Stimulated activated naive B cell treated with anti-CD40 and anti-IgM and Interleukin-4, amounts not matched to agents 10 μg/mL and 1 μg/mL and 100 μg/mL, for 72 hours (primary cell): ENCODE measurements around the gene WEE1.
"Not testable (repeated sequence)": the region's sequence is repeated elsewhere in the genome, so short reads cannot be mapped to it uniquely, and the experiment has no call there.

Experiments
- ATAC-seq, 2 donors: fragments of 150-1000 bp; cut with Tn5 transposase; replicated peaks; 2 replicates each; pipeline ENCODE4 v1.10.0; 2021; ENCODE audit warnings: moderate library complexity in 1 of 2
- DNase-seq: peaks from one replicate; pipeline ENCODE4 v3.0.0; 2021
- H3K27ac Mint-ChIP-seq: one replicate; pipeline ENCODE4 v1.8.0; 2022; ENCODE audit warnings: mild to moderate bottlenecking, mixed read lengths
- H3K27me3 Mint-ChIP-seq, 2 donors: one replicate each; pipeline ENCODE4 v1.8.0; 2022; ENCODE audit warnings: mixed read lengths in 2 of 2
- H3K36me3 Mint-ChIP-seq, 2 donors: one replicate each; pipeline ENCODE4 v1.8.0; 2022; ENCODE audit warnings: mixed read lengths in 2 of 2, mild to moderate bottlenecking in 1 of 2
- H3K4me1 Mint-ChIP-seq, 2 donors: one replicate each; pipeline ENCODE4 v1.8.0; 2022; ENCODE audit warnings: mixed read lengths in 2 of 2, mild to moderate bottlenecking in 1 of 2
- H3K4me3 Mint-ChIP-seq, 2 donors: one replicate each; pipeline ENCODE4 v1.8.0; 2022; ENCODE audit warnings: mild to moderate bottlenecking in 2 of 2, mixed read lengths in 2 of 2, moderate library complexity in 1 of 2
- H3K9me3 Mint-ChIP-seq, 2 donors: one replicate each; pipeline ENCODE4 v1.8.0; 2022; ENCODE audit warnings: mixed read lengths in 2 of 2, mild to moderate bottlenecking in 1 of 2

The WEE1 gene

DNA sequence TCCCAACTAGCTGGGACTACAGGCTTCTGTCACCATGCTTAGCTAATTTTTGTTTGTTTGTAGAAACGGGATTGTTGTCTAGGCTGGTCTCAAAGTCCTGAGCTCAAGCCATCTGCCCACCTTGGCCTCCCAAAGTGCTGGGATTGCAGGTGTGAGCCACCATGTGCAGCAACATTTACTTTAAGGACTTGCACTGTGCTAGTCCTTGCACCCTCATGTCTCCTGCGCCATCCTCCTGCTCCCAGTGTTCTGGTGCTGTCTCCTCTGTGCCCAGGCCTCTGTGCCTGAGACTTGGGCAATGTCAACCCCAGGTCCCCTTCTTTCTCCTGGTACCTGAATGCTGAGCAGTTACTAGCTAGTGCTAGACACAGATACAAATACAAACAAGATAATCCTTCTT is 26.7 kb downstream of the WEE1 start:
- Mint-ChIP-seq H3K4me3 (peak overlapping the region; percentile 88 to 92), H3K4me1 (peaks cover 49 to 57% of the 10 kb centered on the region in 2 donors), H3K9me3 (no peaks in the 10 kb centered on the region), H3K36me3 (peaks cover 0 to 3% of the 10 kb centered on the region in 2 donors), H3K27me3 (no peaks in the 10 kb centered on the region), H3K27ac (peak overlapping the region; percentile 96)
- ATAC-seq (no peak), DNase-seq (no peak)

DNA sequence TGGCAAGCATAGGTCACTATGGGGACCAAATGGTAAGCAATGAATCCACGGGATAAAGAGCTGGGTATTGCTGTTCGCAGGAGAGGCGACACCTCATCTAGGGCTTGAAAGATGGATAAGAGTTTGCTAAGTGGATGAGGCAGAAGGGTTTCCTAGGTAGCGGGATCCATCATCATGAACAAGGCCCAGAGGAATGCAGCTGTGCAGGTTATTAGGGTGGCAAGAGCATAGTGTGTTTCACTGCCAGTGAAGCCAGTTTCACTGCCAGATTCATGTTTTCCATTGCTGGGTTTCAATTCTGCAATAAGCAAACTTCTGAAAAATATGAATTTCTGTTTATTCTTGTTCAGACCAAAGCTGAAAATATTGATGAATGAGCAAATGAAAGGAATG is 27.2 kb downstream of the WEE1 start:
- ATAC-seq (peak; percentile 73), DNase-seq (peak; percentile 50)
- Mint-ChIP-seq H3K36me3 (peaks cover 0 to 3% of the 10 kb centered on the region in 2 donors), H3K4me3 (peak overlapping the region; percentile 88 to 92), H3K27ac (peak overlapping the region; percentile 96), H3K27me3 (no peaks in the 10 kb centered on the region), H3K4me1 (peaks cover 46 to 61% of the 10 kb centered on the region in 2 donors), H3K9me3 (peaks cover 0 to 1% of the 10 kb centered on the region in 2 donors)

DNA sequence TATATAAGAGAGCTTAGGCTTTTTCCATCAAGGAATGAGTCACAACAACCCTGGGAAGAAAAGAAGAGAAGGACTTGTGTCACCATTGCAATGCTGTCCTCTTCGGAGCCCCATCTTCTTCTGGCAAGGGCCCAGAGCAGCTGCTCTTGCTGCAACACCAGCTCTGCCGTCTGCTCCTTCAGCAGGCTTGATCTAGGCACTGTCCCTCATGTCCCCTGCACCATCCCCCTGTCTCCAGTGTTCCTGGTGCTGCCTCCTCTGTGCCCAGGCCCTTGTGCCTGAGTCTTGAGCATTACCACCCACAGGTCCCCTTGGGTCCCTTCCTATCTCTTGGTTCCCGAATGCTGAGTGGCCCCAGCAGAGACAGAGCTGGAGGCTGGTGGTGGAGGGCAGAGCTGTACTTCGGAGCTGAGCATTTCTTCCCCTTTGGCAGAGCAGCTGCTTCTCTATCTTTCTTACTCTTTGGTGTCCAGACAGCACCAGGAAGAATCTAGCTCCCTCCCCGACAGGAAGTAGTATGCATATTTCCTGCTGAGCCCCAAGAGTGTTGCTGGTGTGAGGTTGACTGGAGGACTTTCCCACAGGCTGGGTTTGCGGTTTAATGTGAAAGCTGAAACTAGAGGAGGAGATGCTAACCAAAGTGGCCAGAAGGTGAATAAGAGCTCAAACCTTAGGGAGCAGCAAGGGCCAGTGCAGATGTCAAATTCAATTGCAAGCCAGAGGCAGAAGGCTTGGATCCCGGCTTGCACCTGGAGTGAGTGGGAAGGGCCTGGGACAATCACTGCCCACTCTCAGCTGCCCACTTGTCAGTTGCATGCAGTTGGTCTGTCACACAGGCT is 27.8 kb downstream of the WEE1 start:
- Mint-ChIP-seq H3K4me3 (peak overlapping the region; percentile 88 to 92), H3K36me3 (peaks cover 0 to 3% of the 10 kb centered on the region in 2 donors), H3K27me3 (no peaks in the 10 kb centered on the region), H3K4me1 (peaks cover 47 to 65% of the 10 kb centered on the region in 2 donors), H3K27ac (peak overlapping the region; percentile 96), H3K9me3 (peaks cover 0 to 1% of the 10 kb centered on the region in 2 donors)
- DNase-seq (peak; percentile 83), ATAC-seq (peak; percentile 87 to 88)

DNA sequence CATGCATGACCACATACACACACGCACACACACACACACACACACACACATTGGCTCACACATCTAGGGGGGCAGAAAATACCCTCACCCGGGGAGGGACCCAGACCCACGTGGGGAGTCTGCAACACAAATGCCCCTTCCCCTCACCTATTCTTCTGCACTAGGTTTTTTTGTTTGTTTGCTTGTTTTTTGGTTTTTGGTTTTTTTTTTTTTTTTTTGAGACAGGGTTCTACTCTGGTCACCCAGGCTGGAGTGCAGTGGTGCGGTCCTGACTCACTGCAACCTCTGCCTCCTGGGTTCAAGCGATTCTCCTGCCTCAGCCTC is 28.4 kb downstream of the WEE1 start:
- ATAC-seq (peak; percentile 26 to 50), DNase-seq (no peak)
- peak overlapping the region; percentile 96 for H3K27ac Mint-ChIP-seq
- peaks cover 0 to 1% of the 10 kb centered on the region in 2 donors for H3K9me3 Mint-ChIP-seq
- peaks cover 46 to 59% of the 10 kb centered on the region in 2 donors for H3K4me1 Mint-ChIP-seq
- peaks cover 0 to 3% of the 10 kb centered on the region in 2 donors for H3K36me3 Mint-ChIP-seq
- H3K27me3 Mint-ChIP-seq, result no peaks in the 10 kb centered on the region
- H3K4me3 Mint-ChIP-seq, result peak overlapping the region; percentile 88 to 92

DNA sequence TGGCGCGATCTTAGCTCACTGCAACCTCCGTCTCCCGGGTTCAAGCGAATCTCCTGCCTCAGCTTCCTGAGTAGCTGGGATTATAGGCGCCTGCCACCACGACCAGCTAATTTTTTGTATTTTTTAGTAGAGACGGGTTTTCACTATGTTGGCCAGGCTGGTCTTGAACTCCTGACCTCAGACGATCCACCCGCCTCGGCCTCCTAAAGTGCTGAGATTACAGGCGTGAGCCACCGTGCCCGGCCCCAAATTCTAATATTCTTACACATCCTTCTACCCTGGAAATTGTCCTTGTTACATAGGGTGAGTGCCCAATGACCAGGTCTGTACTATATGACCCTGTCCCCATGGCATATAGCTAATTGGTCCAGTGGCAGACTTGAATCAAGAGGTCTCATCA is 29.7 kb downstream of the WEE1 start:
- Mint-ChIP-seq H3K27ac (peak overlapping the region; percentile 80), H3K4me1 (peaks cover 44 to 62% of the 10 kb centered on the region in 2 donors)
- not testable (repeated sequence) for DNase-seq, H3K4me3 Mint-ChIP-seq, ATAC-seq, H3K27me3 Mint-ChIP-seq, H3K36me3 Mint-ChIP-seq, H3K9me3 Mint-ChIP-seq

DNA sequence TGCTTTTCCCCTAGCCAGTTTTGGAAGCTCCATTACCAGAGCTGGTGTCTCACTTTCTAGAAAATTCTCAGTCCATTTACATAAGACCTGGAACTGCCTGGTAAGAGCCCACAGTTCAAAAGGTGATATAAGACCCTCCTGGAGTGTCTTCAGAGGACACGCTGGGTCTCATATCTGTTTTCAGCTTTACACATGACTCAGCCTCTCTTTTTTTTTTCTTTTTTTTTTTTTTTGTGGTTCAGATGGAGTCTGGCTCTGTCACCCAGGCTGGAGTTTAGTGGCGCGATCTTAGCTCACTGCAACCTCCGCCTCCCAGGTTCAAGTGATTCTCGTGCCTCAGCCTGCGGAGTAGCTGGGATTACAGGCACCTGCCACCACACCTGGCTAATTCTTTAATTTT is 30.7 kb downstream of the WEE1 start:
- ATAC-seq (no peak), DNase-seq (no peak)
- Mint-ChIP-seq H3K4me3 (no peak overlapping the region), H3K36me3 (peaks cover 1 to 4% of the 10 kb centered on the region in 2 donors), H3K4me1 (peaks cover 49 to 71% of the 10 kb centered on the region in 2 donors), H3K27me3 (no peaks in the 10 kb centered on the region), H3K27ac (peak overlapping the region; percentile 52), H3K9me3 (peaks cover under 1 to 3% of the 10 kb centered on the region in 2 donors)

DNA sequence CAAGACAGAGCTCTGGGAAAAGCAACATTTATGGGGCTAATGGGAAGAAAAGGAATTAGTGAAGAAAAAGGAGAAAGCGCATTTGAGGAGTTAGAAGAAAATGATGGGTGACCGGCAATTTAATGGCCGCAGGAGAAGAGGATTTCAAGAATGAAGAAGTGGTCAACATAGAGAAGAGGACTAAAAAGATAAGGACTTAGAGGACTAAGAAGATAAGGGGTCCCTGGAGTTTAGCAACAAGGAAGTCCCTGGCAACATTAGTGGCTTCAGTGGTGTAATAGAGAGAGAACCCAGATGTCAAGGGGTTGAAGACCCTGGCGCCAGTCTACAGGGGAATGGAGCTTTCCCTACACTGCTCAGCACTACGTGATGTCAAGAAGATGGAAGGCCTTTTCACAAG is 32.3 kb downstream of the WEE1 start:
- Mint-ChIP-seq H3K4me1 (peaks cover 46 to 75% of the 10 kb centered on the region in 2 donors), H3K27ac (no peak overlapping the region)
- ATAC-seq, result no peak

DNA sequence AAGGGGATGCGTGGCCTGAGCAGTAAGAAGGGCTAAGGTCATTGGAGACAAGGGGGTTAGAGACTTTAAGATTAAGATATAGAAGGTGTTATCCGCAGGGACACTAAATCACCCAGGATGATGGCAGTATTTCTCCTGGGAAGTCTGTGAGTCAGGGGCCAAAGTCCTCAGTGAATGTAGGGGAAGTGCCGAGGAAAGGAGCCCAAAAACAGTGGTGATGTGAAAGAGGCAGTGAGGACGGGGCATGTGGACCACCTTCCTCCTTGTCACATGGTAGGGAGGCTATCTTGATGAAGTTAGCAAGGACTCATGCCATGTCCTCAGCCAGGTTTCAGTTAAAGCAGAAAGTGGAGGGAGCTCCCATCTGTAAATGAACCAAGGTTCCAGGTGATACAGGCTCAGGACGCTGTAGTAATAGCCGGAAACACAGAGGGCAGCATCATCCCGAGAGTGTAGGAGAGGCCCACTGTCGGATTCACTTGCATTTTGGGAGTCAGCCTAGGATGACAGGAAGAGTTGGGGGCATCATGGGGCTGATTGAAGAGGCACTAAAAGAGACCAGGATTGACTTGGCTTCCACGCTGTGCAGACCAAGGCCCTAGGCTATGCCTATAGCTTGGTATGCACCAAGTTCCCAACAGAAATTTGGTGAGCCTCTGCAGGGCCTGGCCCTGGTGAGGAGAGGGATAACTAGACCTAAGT is 33.5 kb downstream of the WEE1 start:
- Mint-ChIP-seq H3K36me3 (peaks cover 3 to 10% of the 10 kb centered on the region in 2 donors), H3K4me3 (no peak overlapping the region), H3K27ac (peak overlapping the region; percentile 27), H3K27me3 (no peaks in the 10 kb centered on the region), H3K4me1 (peaks cover 41 to 71% of the 10 kb centered on the region in 2 donors), H3K9me3 (peaks cover 4 to 5% of the 10 kb centered on the region in 2 donors)
- DNase-seq, result no peak
- ATAC-seq, result no peak

More for the DNA sequence above, 32.3 kb downstream of the WEE1 start:
- no peak for DNase-seq
- peaks cover 3 to 5% of the 10 kb centered on the region in 2 donors for H3K36me3 Mint-ChIP-seq
- H3K27me3 Mint-ChIP-seq, result no peaks in the 10 kb centered on the region
- no peak overlapping the region for H3K4me3 Mint-ChIP-seq
- peaks cover 4 to 5% of the 10 kb centered on the region in 2 donors for H3K9me3 Mint-ChIP-seq

DNA sequence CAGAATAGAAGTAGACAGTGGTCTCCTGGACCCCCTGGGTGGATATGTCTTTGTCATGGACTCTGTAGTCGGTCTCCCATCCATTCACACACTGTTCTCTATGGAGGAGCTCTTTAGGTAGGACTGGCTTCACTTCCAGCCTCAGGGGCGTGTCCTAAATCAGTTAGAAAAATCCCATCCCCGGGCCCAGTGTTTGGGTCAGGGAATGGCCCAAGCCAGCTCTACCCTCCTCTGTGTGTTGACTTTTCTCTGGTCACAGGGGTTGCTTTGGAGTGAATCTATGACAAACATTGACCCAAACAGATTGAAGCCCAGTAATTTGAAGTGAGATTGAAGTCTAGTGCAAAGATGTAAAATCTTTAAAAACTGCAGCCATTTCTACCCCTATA is 34.0 kb downstream of the WEE1 start:
- DNase-seq (no peak), ATAC-seq (no peak)
- H3K27me3 Mint-ChIP-seq, result no peaks in the 10 kb centered on the region
- peak overlapping the region; percentile 14 for H3K27ac Mint-ChIP-seq
- H3K4me1 Mint-ChIP-seq, result peaks cover 37 to 65% of the 10 kb centered on the region in 2 donors
- H3K9me3 Mint-ChIP-seq, result peaks cover 4 to 5% of the 10 kb centered on the region in 2 donors
- peaks cover 3 to 10% of the 10 kb centered on the region in 2 donors for H3K36me3 Mint-ChIP-seq
- no peak overlapping the region for H3K4me3 Mint-ChIP-seq

DNA sequence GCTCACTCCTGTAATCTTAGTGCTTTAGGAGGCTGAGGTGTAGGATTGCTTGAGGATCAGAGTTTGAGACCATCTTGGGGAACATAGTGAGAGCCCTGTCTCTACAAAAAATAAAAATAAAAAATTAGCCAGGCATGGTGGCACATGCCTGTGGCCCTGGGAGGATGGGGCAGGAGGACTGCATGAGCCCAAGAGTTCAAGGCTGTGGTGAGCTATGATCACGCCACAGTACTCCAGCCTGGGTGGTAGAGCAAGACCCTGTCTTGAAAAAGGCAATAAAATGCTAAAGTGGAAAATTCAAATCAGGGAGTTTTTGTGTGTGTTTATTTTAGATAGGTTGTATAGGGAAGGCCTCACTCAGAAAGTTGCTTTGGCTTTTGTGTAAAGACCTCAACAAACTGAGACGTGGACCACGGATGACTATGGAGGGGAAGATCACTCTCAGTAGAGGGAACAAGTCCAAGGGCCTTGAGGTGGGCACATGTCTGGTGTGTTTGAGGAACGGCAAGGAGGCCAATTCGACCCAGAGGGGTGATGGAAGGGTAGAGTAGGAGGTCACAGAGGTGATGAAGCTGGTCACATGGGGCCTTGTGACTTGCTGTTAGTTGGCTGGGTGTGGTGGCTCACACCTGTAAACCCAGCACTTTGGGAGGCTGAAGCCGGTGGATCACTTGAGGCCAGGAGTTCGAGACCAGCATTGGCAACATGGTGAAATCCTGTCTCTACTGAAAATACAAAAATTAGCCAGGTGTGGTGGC is 35.7 kb downstream of the WEE1 start:
- peak; percentile 52 for DNase-seq
- no peaks in the 10 kb centered on the region for H3K27me3 Mint-ChIP-seq
- H3K27ac Mint-ChIP-seq, result peak overlapping the region; percentile 95
- H3K36me3 Mint-ChIP-seq, result peaks cover 3 to 10% of the 10 kb centered on the region in 2 donors
- H3K4me3 Mint-ChIP-seq, result peak overlapping the region; percentile 53 to 71
- H3K9me3 Mint-ChIP-seq, result peaks cover 4 to 5% of the 10 kb centered on the region in 2 donors
- H3K4me1 Mint-ChIP-seq, result peaks cover 35 to 65% of the 10 kb centered on the region in 2 donors
- peak; percentile 10 to 38 for ATAC-seq

DNA sequence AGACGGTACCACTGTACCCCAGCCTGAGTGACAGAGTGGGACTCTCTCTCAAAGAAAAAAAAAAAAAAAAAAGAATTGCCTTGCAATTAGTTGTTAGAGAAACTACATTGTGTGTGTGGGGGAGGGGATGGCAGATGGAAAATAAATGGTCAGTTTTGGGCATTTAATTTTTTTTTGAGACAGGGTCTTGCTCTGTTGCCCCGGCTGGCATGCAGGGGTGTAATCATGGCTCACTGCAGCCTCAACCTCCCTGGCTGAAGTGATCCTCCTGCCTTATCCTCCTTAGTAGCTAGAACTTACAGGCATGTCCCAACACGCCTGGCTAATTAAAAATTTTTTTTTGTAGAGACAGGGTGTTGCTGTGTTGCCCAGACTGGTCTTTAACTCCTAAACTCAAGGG is 36.4 kb downstream of the WEE1 start:
- DNase-seq, result no peak
- H3K4me3 Mint-ChIP-seq, result peak overlapping the region in 1 of 2 donors; percentile 11
- H3K36me3 Mint-ChIP-seq, result peaks cover 3 to 10% of the 10 kb centered on the region in 2 donors
- H3K27me3 Mint-ChIP-seq, result no peaks in the 10 kb centered on the region
- H3K9me3 Mint-ChIP-seq, result peaks cover 4 to 5% of the 10 kb centered on the region in 2 donors
- ATAC-seq, result no peak
- H3K4me1 Mint-ChIP-seq, result peaks cover 40 to 72% of the 10 kb centered on the region in 2 donors
- peak overlapping the region; percentile 95 for H3K27ac Mint-ChIP-seq

DNA sequence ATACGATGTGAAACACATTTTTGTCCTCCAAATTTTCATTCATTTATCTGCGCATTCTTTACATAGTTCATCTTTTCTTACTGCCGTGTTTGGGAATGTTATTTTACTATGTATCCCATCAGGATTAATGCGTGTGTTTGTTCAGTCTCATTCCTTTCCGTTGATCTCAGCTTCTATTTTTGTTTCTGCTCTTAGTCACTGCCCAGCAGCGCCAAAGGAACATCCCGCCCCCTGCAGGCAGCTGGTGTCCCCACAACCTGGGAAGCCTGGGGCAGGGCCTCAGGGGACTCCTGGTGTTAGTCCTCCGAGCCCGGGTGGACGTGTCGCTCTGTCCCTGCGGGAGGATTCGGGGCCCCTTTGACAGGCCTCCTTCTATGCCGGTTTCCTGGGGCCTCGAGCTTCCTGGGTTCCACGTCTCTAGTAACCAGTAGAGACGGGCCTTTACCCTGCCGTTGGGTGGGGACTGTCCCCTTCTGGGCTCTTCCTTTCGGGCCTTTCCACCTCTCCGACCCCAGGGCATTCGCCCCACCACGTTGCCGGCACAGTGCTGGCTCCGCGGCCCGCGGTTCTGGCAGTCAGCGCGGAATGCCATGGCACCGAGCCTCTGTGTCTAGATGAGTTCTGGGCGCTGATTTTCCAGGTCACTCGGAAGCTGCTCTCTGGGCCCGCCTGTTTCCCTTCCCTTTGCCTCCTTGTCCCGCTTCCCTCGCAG is 39.8 kb downstream of the WEE1 start:
- Mint-ChIP-seq H3K36me3 (peaks cover 7 to 24% of the 10 kb centered on the region in 2 donors), H3K4me1 (peaks cover 55 to 85% of the 10 kb centered on the region in 2 donors), H3K9me3 (peaks cover 7 to 8% of the 10 kb centered on the region in 2 donors), H3K27ac (peak overlapping the region; percentile 99), H3K27me3 (no peaks in the 10 kb centered on the region), H3K4me3 (peak overlapping the region; percentile 84 to 86)
- DNase-seq (peak; percentile 93), ATAC-seq (peak; percentile 52 to 58)
